ENCODE measurements around the gene CLIP3.
"Not testable (repeated sequence)": the region's sequence is repeated elsewhere in the genome, so short reads cannot be mapped to it uniquely, and the experiment has no call there.

CLIP3 gene

GRCh38 chr19:36047835-36048234 lies 15.2 kb upstream of the CLIP3 start:
- DNase-seq = no peak

- no peak for DNase-seq
Observed at GRCh38 chr19:36046443-36047050, 13.9 kb upstream of the CLIP3 start.

DNA sequence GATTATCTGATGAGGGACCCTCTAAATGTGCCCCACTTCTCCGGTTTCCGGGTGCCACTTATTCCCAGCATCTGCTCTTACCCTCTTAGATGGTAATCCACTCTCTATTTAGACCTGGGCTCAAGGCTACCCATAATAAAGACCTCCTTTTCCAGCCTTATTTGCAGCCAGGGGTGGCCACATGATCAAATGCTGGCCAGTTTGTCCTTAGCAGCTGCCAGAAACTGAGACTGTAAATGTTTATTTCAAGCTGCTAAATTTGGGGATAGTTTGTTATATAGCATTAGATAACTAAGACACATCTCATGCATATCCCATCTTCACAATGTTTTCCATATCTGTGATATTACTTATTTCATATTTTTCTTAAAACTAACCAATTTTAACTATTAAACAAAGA lies 11.3 kb upstream of the CLIP3 start:
- DNase-seq = no peak

DNA sequence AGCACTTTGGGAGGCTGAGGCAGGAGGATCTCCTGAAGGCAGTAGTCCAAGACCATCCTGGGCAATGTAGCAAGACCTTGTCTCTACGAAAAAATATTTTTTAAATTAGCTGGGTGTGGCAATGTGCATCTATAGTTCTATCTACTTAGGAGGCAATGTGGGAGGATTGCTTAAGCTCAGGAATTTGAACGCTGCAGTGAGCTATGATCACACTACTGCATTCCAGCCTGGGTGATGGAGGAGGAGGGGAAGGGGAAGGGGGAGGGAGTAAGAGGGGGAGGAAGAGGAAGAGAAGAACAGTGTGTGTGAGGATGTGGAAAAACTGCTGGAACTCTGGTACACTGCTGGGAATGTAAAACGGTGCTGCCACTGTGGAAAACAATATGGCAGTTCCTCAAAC lies 9.2 kb upstream of the CLIP3 start:
- DNase-seq = no peak

DNA sequence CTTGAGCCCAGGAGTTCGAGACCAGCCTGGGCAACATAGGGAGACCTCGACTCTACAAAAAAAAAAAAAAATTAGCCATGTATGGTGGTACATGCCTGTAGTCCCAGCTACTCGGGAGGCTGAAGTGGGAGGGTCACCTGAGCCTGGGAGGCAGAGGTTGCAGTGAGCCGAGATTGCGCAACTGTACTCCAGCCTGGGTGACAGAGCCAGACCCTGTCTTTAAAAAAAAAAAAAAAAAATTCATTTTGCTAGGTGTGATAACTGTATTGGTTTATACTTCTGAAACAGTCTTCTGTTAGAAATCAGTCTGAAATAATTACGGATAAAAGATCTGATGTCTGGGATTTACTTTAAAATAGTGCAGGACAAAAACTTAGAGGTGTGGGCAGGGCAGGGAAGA lies 8.4 kb upstream of the CLIP3 start:
- not testable (repeated sequence) for DNase-seq

DNA sequence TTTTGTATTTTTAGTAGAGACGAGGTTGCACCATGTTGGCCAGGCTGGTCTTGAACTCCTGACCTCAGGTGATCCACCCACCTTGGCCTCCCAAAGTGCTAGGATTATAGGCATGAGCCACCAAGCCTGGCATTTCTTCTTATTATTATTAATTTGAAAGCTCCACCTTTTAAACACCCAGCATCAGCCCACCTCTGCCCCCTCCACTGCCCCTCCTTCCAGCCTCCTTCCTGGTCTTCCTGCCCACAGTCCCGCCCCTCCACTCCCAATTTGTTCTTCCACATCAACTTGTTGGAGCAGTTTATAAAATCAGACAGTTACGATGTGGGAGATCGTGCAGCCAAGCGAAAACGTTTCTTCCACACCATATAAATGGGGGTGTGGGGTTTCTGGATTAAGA lies 7.8 kb upstream of the CLIP3 start:
- no peak for DNase-seq

DNA sequence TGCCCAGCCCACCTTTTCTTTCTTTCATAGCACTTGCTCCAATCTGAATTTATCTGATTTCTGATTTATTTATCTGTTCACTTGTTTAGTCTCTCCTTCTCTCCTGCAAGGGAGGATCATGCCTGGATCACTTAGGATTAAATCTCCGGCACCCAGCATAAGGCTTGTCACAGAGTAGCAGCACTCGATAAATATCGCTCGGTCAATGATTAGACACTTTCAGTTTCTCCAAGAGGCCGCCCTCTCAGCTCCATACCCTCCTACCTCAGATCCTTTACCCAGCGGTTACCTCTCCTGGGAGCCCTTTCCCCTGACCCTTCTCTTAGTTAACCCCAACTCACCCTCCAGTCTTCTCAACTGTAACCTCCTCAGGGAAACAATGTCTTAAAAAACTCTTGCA lies 1.4 kb downstream of the CLIP3 start:
- DNase-seq = no peak

GRCh38 chr19:36030264-36031148 lies 2.2 kb downstream of the CLIP3 start:
- no peak for DNase-seq

DNA sequence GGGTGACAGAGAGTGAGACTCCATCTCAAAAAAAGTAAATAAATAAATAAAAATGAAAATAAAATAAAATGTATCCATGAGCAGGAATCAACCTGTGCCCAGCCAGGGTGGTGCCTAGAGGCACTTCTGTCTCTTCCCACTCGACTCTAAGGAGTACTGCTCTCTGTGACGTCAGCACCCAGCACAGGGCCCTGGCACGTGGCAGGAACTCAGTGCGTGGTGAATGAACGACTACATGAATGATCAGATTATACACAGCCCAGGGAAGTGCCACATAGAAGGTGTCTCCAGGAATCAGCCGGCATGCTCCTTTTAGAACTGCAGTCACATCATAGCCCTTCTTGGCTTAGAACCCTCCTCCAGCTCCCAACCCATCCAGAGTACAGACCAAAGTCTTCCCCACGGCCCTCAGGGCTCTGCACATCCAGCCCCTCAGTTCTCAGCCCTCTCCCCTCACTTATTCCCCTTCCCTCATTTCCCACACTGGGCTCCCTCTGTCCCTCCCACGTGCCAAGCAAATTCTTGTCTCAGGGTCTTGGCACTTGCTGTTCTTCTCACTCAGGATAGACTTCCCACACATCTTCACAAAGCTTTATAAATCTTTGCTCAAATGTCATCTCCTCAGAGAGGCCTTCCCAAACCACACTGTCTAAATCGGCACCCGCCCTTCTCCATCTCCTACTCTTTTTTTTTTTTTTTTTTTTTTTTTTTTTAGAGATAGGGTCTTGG lies 4.2 kb downstream of the CLIP3 start:
- no peak for DNase-seq

DNA sequence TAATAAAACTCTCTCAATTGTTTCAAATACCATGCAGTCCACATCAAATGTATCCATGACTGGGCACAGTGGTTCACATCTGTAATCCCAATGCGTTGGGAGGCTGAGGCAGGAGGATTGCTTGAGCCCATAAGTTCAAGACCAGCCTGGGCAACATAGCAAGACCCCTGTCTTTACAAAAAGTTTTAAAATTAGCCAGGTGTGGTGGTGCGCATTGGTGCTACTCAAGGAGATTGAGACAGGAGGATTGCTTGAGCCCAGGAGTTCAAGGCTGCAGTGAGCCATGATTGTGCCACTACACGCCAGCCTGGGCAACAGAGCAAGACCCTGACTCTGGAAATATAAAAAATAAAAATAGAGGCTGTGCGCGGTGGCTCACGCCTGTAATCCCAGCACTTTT lies 5.0 kb downstream of the CLIP3 start:
- no peak for DNase-seq

DNA sequence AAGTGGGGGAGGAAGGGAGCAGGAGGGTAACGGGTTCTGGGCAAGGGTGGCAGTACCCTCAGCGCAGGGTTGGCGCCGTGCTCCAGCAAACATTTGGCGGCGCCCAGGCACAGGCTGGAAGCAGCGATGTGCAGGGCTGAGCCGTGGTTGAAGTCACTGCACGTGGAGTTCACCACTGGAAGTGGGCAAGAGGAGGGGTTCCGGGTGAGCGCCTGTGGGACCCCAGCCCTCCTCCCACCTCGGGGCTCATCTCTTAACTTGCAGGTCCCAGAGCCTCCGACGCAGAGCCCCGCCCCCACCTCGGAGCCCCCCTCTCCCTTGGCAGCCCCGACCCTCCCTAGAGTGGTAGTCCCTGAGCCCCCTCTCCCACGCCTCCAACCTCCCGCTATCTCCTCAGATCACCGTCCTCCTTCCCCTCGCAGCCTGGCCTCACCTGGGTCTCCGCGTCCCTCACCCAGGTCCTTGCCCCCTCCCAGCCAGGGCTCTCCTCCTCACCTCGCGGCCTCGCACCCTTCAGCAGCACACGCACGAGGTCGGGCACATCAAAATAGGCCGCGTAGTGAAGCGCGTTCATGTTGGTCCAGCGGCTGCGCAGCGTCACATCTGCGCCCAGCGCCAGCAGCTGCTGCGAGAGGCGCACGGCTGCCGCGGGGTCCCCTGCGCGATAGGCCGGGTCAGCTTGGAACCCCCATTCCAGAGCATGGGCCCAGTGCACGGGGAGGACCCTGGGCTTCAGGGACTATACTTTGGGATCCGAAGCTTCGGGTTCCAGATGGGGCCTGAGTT lies 6.4 kb downstream of the CLIP3 start:
- no peak for DNase-seq

GRCh38 chr19:36025541-36025940 lies 7.1 kb downstream of the CLIP3 start:
- DNase-seq = no peak

GRCh38 chr19:36023432-36023831 lies 9.2 kb downstream of the CLIP3 start:
- no peak for DNase-seq

- no peak for DNase-seq
Observed at GRCh38 chr19:36019061-36019670, 13.5 kb downstream of the CLIP3 start.

DNA sequence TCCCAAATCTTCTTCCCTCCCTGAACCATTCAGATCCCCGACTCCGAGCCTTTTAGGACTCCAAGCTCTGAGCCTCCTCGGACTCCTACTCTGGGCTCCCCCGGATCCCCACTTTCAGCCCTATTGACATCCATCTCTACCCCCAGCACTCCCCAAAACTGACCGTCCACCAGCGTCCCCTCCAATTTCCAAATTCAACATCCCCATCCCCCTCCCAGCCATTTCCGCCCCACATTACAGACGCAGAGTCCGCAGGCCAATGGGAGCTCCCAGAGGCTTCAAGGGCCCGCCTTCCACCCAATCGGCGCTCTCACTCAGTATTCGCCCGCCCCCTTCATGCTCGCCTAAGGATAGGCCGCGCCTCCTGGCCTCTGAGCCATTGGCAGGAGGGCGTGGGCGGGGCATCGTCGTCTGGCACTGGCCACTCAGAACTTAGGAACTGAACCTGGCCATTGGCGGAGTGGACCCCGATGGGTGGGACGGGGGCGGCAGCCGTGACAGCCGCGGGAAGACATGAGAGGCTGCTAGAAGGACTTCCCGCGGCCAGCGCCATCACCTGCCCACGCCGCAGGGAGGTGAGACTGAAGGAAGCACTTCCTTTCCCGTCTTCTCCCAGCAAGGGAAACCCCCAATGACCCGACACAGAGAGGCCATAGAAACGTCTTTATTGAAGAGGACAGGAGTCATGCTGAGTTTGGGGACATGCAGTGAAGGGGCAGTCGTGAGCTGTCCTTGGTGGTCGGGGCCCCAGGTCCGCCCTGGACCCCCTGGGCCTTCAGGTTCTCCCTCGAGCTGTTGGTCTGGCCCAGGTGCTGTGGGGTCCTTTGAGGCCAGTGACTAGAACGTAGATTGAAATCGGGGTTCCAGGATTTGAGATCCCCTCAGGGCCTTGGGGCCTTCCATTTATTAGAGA lies 18.4 kb downstream of the CLIP3 start, which contains the start of gene ALKBH6:
TSS of gene ALKBH6 (minus strand) at position 202 of the 913 bp plus-strand sequence. CDS start 816 bp downstream, outside the sequence.
- DNase-seq = peak; percentile 93

DNA sequence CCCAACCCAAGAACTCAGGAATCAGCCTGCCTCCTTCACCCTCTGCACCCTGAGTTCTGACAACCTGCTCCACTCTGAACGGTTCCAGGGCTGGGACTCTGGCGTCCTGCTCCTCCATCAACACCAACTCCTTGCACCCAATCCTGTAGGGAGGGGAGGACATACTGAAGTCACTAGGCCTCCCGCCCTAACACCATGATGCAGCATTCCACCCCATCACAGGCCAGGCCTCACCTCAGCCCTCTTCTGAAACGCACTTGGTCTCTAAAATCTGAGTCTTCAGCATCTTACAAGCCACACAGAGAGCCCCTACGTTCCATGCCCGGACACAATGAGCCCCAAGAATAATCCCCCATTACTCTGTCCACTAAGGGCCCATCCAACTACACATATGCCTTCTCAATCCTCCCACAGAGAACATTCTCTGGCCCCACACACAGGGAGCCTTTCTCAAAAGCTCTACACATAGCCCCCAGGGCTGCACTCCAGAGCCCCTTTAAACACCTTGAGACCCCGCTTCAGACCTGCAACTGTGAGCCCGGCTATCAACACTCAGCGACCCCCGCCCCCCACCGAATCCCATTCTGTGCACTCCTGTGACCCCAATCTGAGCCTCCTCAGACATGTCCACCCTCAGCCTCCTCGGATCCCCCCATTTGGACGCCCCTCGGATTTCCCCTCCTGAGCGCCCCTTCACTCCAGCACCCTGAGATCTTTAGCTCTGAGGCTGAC lies 19.2 kb downstream of the CLIP3 start:
- no peak for DNase-seq

DNA sequence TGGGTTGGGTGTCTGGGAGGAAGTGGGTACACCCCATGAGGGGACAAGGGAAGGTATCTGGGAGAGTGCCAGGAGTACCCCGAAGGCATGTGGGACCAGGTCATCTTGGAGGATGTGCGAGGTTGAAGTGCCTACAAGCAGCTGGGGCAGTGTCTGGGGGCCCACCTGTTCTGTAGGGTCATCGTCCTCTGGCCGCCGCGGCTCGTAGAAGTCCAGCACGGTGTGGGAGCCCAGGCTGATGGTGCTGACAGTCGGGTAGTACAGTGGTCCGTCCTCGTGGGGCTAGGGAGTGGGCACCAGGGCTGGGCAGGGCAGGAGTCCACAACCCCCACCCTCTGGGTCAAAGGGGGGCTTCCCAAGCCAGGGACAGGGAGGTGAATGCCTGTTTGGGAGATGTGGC lies 22.3 kb downstream of the CLIP3 start:
- no peak for DNase-seq

DNA sequence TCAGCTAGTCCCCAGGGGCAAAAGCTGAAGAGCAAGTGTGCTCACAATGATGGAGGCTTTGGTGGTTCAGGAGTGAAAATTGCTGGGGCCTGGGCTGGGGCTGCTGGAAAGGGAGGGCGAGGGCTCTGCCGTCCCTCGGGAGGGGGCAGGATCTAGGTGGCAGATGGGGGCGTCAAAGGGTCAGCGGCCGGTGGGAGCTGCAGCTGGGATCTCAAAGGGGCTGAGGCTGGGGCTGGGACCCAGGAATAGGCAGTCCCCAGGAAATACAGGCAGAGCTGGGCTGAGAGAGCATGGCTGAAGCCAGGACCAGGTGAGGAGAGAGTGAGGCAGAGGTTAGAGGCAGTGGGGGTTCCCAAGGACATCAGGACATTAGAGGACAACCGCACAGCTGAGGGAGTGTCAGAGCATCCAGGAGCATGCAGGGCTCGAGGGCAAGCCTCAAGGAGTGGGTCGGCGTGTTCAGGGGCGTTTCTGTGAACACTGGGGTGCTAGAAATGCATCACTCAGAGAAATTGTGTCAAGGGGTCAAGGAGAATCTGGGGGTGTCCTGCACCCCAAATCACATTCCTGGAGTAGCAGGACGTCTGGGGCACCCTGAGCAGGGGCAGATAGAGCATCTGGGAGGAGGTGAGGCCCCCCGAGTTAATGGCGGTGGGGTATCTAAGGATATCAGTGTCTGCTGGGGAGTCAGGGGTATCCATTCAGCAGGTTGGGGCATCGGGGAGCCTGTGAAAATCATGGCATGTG lies 22.9 kb downstream of the CLIP3 start:
- DNase-seq = no peak

DNA sequence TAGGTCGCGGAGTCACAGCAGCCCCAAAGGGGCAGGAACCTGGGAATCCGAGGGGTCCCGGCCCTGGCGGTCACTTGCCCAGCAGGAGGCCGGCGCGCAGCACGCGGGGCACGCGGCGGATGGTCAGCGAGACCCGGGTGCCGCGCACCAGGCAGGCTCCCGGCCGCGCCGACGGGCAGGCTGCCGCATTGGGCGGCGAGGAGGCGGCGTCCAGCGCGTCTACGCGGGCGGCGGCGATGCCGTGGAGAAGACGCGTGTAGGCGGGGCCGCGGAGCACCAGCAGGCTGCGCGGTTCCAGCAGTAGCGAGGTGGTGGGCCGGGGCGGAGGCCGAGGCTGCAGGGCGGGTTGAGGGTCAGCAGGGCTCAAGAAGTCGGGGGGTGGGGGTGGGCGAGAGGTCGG lies 23.5 kb downstream of the CLIP3 start:
- DNase-seq = no peak
